HCT116 (cell line): ENCODE results near the gene DRD4. TPM values are rescaled to one million over a fixed set of nuclear protein-coding genes. Genes with fewer than 3 reads are reported as not detected.
"Not testable (repeated sequence)": the region's sequence is repeated elsewhere in the genome, so short reads cannot be mapped to it uniquely, and the experiment has no call there.

Experiments used
- ATAC-seq: fragments of 200-7000 bp; cut with Tn5 transposase; 2 replicates; pipeline ENCODE4 v1.9.1; 2020; ENCODE audit warnings: mild to moderate bottlenecking, moderate library complexity
- BruUV-seq: library from RNA; stranded (reverse); fragments of 400-500 nt; replicated peaks from 2 replicates; lab custom pipeline; 2021; lab: Mats Ljungman, UMichigan
- CTCF ChIA-PET: fragments of 300-600 bp; sonication (Branson Sonifier 250); formaldehyde crosslinking; loops from one replicate; lab custom pipeline; 2021; ENCODE audit warnings: antibody characterized with exemption; lab: Charles Lee
- POLR2A ChIA-PET: fragments of 300-600, 350-600 bp; sonication (Branson Sonifier 250); formaldehyde crosslinking; loops from one replicate; lab custom pipeline; 2021; ENCODE audit warnings: antibody characterized with exemption; lab: Charles Lee
- RAD21 ChIA-PET, 2 experiments: fragments of 300-600 bp; sonication (Branson Sonifier 250); formaldehyde crosslinking; loops; one replicate each; lab custom pipeline; 2023; ENCODE audit warnings: low total read pairs in 2 of 2; ENCODE audit not compliant: uncharacterized antibody in 2 of 2, unreplicated experiment in 2 of 2, low non-redundant PET in 1 of 2; lab: Charles Lee
- DNase-seq: peaks from one replicate; pipeline ENCODE4 v3.0.0-alpha.2; 2010; ENCODE audit warnings: low read depth, low spot score
- H2AFZ ChIP-seq: fragments of 200-600 bp; shearing (Covaris generic), sonication (generic); 2 replicates; pipeline ENCODE4 v1.6.1; 2017; ENCODE audit warnings: low read depth, mixed run types, mixed read lengths, antibody characterized with exemption, low read length; ENCODE audit not compliant: poor library complexity, severe bottlenecking
- H3K27ac ChIP-seq: 2 replicates; pipeline ENCODE4 v1.5.1; 2012; ENCODE audit warnings: low read depth, low read length
- H3K27me3 ChIP-seq: fragments of 200-600 bp; sonication (generic); 2 replicates; pipeline ENCODE4 v1.6.1; 2016; ENCODE audit warnings: mixed run types, low read length, mixed read lengths; ENCODE audit not compliant: insufficient read depth
- H3K36me3 ChIP-seq, 2 experiments: fragments of 200-500 bp in 1 of 2; fragments of 200-600 bp in 1 of 2; sonication (Bioruptor generic) in 1 of 2; sonication (generic) in 1 of 2; 2 replicates each; pipeline versions ENCODE4 v1.5.1 to v1.6.1; 2014 to 2016; ENCODE audit warnings: low read length in 2 of 2, inconsistent platforms in 1 of 2, mixed read lengths in 1 of 2, mixed run types in 1 of 2; ENCODE audit not compliant: insufficient read depth in 2 of 2, control insufficient read depth in 1 of 2
- H3K4me1 ChIP-seq, 2 experiments: fragments of 200-600 bp in 1 of 2; sonication (generic) in 1 of 2; 2 replicates each; pipeline versions ENCODE4 v1.5.1 to v1.6.1; 2012 to 2017; ENCODE audit warnings: low read length in 2 of 2, inconsistent platforms in 1 of 2, mild to moderate bottlenecking in 1 of 2, mixed read lengths in 1 of 2, mixed run types in 1 of 2, moderate library complexity in 1 of 2; ENCODE audit not compliant: insufficient read depth in 2 of 2, control insufficient read depth in 1 of 2
- H3K4me2 ChIP-seq: fragments of 200-600 bp; sonication (generic); 2 replicates; pipeline ENCODE4 v1.6.1; 2017; ENCODE audit warnings: mixed run types, low read length, mixed read lengths
- H3K4me3 ChIP-seq, 2 experiments: fragments of 200-600 bp in 1 of 2; sonication (generic) in 1 of 2; replicated peaks in 1 of 2; 2 replicates each; pipeline ENCODE4 v1.5.1; 2011 to 2016; ENCODE audit warnings: low read length in 2 of 2, control low read depth in 1 of 2, low read depth in 1 of 2, mild to moderate bottlenecking in 1 of 2, mixed read lengths in 1 of 2, mixed run types in 1 of 2
- H3K79me2 ChIP-seq: fragments of 200-600 bp; sonication (generic); 2 replicates; pipeline ENCODE4 v1.6.1; 2017; ENCODE audit warnings: mild to moderate bottlenecking, mixed run types, low read length, moderate library complexity, mixed read lengths; ENCODE audit not compliant: insufficient read depth
- H3K9ac ChIP-seq: fragments of 200-600 bp; sonication (generic); 2 replicates; pipeline ENCODE4 v1.6.1; 2016; ENCODE audit warnings: low read length, mixed read lengths
- H3K9me2 ChIP-seq: fragments of 200-600 bp; sonication (generic), shearing (Covaris generic); 2 replicates; pipeline ENCODE4 v1.6.1; 2017; ENCODE audit warnings: mixed run types, mild to moderate bottlenecking, moderate library complexity; ENCODE audit not compliant: insufficient read depth
- H3K9me3 ChIP-seq, 2 experiments: fragments of 200-500 bp in 1 of 2; fragments of 200-600 bp in 1 of 2; sonication (Bioruptor generic) in 1 of 2; sonication (generic) in 1 of 2; 2 replicates each; pipeline ENCODE4 v1.6.1; 2014 to 2017; ENCODE audit warnings: low read length in 2 of 2, mixed read lengths in 2 of 2, inconsistent platforms in 1 of 2, low read depth in 1 of 2, mild to moderate bottlenecking in 1 of 2, mixed run types in 1 of 2, moderate library complexity in 1 of 2; ENCODE audit not compliant: control insufficient read depth in 1 of 2, insufficient read depth in 1 of 2
- H4K20me1 ChIP-seq: fragments of 200-600 bp; sonication (generic), shearing (Covaris generic); 2 replicates; pipeline ENCODE4 v1.6.1; 2017; ENCODE audit warnings: mixed run types, mild to moderate bottlenecking, moderate library complexity; ENCODE audit not compliant: insufficient read depth
- CBX3 ChIP-seq: IDR thresholded peaks from 2 replicates; pipeline ENCODE4 v1.6.1; 2012; ENCODE audit warnings: low read depth
- CEBPB ChIP-seq: IDR thresholded peaks from 2 replicates; pipeline ENCODE4 v1.6.1; 2012; ENCODE audit warnings: low read depth
- ELF1 ChIP-seq: IDR thresholded peaks from 2 replicates; pipeline ENCODE4 v1.6.1; 2012; ENCODE audit warnings: low read depth, borderline replicate concordance
- EZH2phosphoT487 ChIP-seq: fragments of 200-600 bp; IDR thresholded peaks from 2 replicates; pipeline ENCODE4 v1.6.1; 2018; ENCODE audit warnings: antibody characterized with exemption, borderline replicate concordance
- FOSL1 ChIP-seq: IDR thresholded peaks from 2 replicates; pipeline ENCODE4 v1.6.1; 2012; ENCODE audit warnings: low read depth
- JUND ChIP-seq: IDR thresholded peaks from 2 replicates; pipeline ENCODE4 v1.6.1; 2012
- RAD21 ChIP-seq: IDR thresholded peaks from 2 replicates; pipeline ENCODE4 v1.6.1; 2012; ENCODE audit warnings: low read depth, mild to moderate bottlenecking
- SIN3A ChIP-seq: IDR thresholded peaks from 2 replicates; pipeline ENCODE4 v1.6.1; 2012; ENCODE audit warnings: low read depth
- TCF7L2 ChIP-seq: IDR thresholded peaks from 2 replicates; pipeline ENCODE4 v1.7.0; 2011; ENCODE audit warnings: borderline replicate concordance, inconsistent platforms; ENCODE audit not compliant: insufficient read depth, insufficient read length; ENCODE audit errors: extremely low read depth
- YY1 ChIP-seq: IDR thresholded peaks from 2 replicates; pipeline ENCODE4 v1.6.1; 2011; ENCODE audit warnings: low read length, low read depth, moderate library complexity, mild to moderate bottlenecking; ENCODE audit not compliant: insufficient replicate concordance; ENCODE audit errors: extremely low read depth
- ZNF274 ChIP-seq: fragments of 200-500 bp; sonication (Bioruptor generic); IDR thresholded peaks from 2 replicates; pipeline ENCODE4 v1.6.1; 2014; ENCODE audit warnings: mild to moderate bottlenecking, low read depth, low read length, inconsistent platforms
- intact Hi-C: fragments of 100-400 bp; cut with micrococcal nuclease; formaldehyde crosslinking; loops from 2 replicates; pipeline ENCODE4 v1.10.0; 2022
- total RNA-seq: library from RNA; stranded (reverse); gene quantifications from one replicate; pipeline ENCODE4 v1.2.1, GENCODE V29; 2021; ENCODE audit not compliant: unreplicated experiment
- TF ChIP-seq, protein P1 (sequence below), 3 experiments: fragments of 200-600 bp in 1 of 3; sonication (generic) in 1 of 3; IDR thresholded peaks in 2 of 3; conservative IDR thresholded peaks in 1 of 3; 2 replicates each; pipeline ENCODE4 v1.5.1; 2012 to 2017; ENCODE audit warnings: low read depth in 2 of 3, low read length in 2 of 3, antibody characterized with exemption in 1 of 3, borderline replicate concordance in 1 of 3, control low read depth in 1 of 3, mild to moderate bottlenecking in 1 of 3, mixed read lengths in 1 of 3, mixed run types in 1 of 3, moderate library complexity in 1 of 3; ENCODE audit not compliant: insufficient read depth in 1 of 3
- TF ChIP-seq, protein P2 (sequence below): IDR thresholded peaks from 2 replicates; pipeline ENCODE4 v1.6.1; 2012; ENCODE audit warnings: low read depth
- TF ChIP-seq, protein P3 (sequence below): IDR thresholded peaks from 2 replicates; pipeline ENCODE4 v1.6.1; 2012

The DRD4 gene
- total RNA-seq, 1 experiment from 2014 or later: 2.4 TPM

DNA sequence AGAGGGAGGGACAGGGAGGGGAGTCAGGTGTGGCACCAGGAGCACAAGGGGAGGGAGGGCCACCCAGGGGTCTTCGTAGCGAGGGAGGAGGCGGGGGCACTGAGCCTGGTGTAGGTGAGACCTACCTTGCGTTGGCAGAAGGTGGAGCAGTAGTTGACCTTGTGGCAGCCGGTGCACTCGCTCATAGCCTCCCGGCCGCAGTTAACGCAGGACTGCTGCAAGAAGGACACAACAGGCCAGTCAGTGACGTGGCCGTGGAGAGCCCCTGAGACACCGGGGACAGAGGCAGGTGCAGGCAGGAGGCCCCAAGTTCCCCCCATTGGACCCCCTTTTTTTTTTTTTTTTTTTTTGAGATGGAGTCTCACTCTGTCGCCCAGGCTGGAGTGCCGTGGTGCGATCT is 16.8 kb downstream of the DRD4 start:
- no peaks in the 10 kb centered on the region for H3K4me1 ChIP-seq
- no peak overlapping the region for H3K27ac ChIP-seq
- no peak overlapping the region for H2AFZ ChIP-seq
- CTCF ChIA-PET: no interaction called here
- H3K4me2 ChIP-seq: no peak overlapping the region
- RAD21 ChIA-PET: no interaction called here
- intact Hi-C loops: no loop called here
- BruUV-seq: no TSS peak
- no peaks in the 10 kb centered on the region for H3K27me3 ChIP-seq
- ATAC-seq (no peak), DNase-seq (no peak)
- no peak for TF ChIP-seq CEBPB
- TF ChIP-seq EZH2phosphoT487: no peak
- no peak for TF ChIP-seq SIN3A
- no peak for TF ChIP-seq FOSL1
- TF ChIP-seq ZNF274: no peak
- TF ChIP-seq, protein P1, sequence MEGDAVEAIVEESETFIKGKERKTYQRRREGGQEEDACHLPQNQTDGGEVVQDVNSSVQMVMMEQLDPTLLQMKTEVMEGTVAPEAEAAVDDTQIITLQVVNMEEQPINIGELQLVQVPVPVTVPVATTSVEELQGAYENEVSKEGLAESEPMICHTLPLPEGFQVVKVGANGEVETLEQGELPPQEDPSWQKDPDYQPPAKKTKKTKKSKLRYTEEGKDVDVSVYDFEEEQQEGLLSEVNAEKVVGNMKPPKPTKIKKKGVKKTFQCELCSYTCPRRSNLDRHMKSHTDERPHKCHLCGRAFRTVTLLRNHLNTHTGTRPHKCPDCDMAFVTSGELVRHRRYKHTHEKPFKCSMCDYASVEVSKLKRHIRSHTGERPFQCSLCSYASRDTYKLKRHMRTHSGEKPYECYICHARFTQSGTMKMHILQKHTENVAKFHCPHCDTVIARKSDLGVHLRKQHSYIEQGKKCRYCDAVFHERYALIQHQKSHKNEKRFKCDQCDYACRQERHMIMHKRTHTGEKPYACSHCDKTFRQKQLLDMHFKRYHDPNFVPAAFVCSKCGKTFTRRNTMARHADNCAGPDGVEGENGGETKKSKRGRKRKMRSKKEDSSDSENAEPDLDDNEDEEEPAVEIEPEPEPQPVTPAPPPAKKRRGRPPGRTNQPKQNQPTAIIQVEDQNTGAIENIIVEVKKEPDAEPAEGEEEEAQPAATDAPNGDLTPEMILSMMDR (IDR thresholded peaks at IDR 0.05 in 2 of 3, conservative IDR thresholded peaks at IDR 0.05 in 1 of 3; ENCODE audit: borderline replicate concordance in 1 of 3, insufficient read depth in 1 of 3, low read depth in 2 of 3, low read length in 2 of 3): no peak
- TF ChIP-seq, protein P2, sequence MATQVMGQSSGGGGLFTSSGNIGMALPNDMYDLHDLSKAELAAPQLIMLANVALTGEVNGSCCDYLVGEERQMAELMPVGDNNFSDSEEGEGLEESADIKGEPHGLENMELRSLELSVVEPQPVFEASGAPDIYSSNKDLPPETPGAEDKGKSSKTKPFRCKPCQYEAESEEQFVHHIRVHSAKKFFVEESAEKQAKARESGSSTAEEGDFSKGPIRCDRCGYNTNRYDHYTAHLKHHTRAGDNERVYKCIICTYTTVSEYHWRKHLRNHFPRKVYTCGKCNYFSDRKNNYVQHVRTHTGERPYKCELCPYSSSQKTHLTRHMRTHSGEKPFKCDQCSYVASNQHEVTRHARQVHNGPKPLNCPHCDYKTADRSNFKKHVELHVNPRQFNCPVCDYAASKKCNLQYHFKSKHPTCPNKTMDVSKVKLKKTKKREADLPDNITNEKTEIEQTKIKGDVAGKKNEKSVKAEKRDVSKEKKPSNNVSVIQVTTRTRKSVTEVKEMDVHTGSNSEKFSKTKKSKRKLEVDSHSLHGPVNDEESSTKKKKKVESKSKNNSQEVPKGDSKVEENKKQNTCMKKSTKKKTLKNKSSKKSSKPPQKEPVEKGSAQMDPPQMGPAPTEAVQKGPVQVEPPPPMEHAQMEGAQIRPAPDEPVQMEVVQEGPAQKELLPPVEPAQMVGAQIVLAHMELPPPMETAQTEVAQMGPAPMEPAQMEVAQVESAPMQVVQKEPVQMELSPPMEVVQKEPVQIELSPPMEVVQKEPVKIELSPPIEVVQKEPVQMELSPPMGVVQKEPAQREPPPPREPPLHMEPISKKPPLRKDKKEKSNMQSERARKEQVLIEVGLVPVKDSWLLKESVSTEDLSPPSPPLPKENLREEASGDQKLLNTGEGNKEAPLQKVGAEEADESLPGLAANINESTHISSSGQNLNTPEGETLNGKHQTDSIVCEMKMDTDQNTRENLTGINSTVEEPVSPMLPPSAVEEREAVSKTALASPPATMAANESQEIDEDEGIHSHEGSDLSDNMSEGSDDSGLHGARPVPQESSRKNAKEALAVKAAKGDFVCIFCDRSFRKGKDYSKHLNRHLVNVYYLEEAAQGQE: no peak
- TF ChIP-seq, protein P3, sequence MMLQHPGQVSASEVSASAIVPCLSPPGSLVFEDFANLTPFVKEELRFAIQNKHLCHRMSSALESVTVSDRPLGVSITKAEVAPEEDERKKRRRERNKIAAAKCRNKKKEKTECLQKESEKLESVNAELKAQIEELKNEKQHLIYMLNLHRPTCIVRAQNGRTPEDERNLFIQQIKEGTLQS: no peak
- no peak for TF ChIP-seq CBX3
- TF ChIP-seq RAD21: no peak
- no peak for TF ChIP-seq YY1
- TF ChIP-seq JUND: no peak
- TF ChIP-seq TCF7L2: no peak
- TF ChIP-seq ELF1: no peak
- POLR2A ChIA-PET: no interaction called here
- H3K36me3 ChIP-seq: no peaks in the 10 kb centered on the region
- H3K79me2 ChIP-seq: no peaks in the 10 kb centered on the region
- no peaks in the 10 kb centered on the region for H3K9me2 ChIP-seq
- no peak overlapping the region for H3K9ac ChIP-seq
- H3K9me3 ChIP-seq: no peaks in the 10 kb centered on the region
- no peak overlapping the region for H3K4me3 ChIP-seq
- H4K20me1 ChIP-seq: no peaks in the 10 kb centered on the region

DNA sequence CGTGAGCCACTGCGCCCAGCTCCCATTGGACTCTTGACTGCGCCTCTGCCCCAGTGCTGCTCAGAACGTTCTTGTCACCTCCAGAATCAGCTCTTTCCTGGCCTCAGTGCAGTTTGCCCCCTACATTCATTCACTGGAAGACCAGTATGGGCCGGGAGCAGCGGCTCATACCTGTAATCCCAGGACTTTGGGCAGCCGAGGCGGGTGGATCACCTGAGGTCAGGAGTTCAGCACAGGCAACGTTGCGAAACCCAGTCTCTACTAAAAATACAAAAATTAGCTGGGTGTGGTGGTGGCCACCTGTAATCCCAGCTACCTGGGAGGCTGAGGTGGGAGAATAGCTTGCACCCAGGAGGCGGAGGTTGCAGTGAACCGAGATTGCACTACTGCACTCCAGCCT is 17.4 kb downstream of the DRD4 start:
- H3K27me3 ChIP-seq, BruUV-seq, DNase-seq, H4K20me1 ChIP-seq, H3K4me2 ChIP-seq, H3K4me1 ChIP-seq, H3K79me2 ChIP-seq, H3K27ac ChIP-seq, CTCF ChIA-PET, H3K9ac ChIP-seq, H3K4me3 ChIP-seq, POLR2A ChIA-PET, H3K36me3 ChIP-seq, intact Hi-C loops, H2AFZ ChIP-seq, ATAC-seq, H3K9me2 ChIP-seq, H3K9me3 ChIP-seq, RAD21 ChIA-PET: not testable (repeated sequence)
